Adipose tissue (tissue), 3 donors: Measurements from ENCODE around the gene ROPN1B. TPM values are rescaled to one million over a fixed set of nuclear protein-coding genes. Genes with fewer than 3 reads are reported as not detected.

Source experiments
- H3K27ac ChIP-seq: one replicate; pipeline ENCODE4 v1.5.1; 2013; ENCODE audit warnings: low read depth, low read length
- WGBS, 3 donors: extraction: QIAGEN DNeasy Blood & Tissue Kit; methylation state at CpG; one replicate each; pipeline ENCODE4 v1.1.7; 2013; 5-methylcytosine and 5-hydroxymethylcytosine counted together
- polyA plus RNA-seq, 3 donors: library from polyadenylated mRNA; stranded (reverse); fragments of 200-250 nt; gene quantifications; one replicate each; pipeline ENCODE4 v1.2.3, GENCODE V29; 2013
- donor health status: healthy with polysubstance abuse.
- donor health status: Bipolar disorder and iron deficiency.
- donor health status: healthy.

Gene ROPN1B
- polyA plus RNA-seq, 3 donors, result 0.15 TPM; not detected in 2

DNA sequence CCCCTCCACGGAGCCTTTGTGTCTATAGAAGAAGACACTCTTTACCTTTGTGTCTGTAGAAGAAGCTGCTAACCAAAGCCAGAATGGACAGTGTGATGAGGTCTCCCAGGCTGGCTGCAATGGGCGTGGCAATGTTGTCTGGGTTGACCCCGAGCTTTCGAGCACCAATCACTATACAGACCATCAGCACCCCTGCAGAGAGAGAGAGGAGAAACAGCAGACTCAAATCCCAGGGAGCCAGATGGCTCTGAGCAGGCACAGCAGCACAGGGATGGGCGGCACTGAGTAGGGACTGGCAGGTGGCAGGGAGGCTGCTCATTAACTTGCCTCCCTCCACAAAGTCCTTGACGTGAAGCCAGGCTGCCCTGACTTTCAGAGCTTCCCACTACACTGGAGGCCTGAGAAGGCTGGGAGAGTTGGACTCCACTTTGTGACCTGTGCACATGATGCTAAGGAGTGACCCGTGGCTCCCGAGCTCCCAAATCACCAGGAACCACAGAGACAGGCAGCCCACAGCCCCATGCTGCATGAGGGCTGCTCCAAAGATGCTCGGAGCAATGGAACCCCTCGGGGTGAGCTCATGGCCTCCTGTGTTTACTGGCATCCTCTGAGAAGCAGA is 53.9 kb downstream of the ROPN1B start:
- no peak overlapping the region for H3K27ac ChIP-seq
- 84 to 93% (median 84%) methylated on average over 10 of the region's 10 CpGs for WGBS, 3 donors

- WGBS, 3 donors, result 74 to 86% (median 80%) methylated on average over 10 of the region's 10 CpGs
Measured at GRCh38 chr3:126023390-126023789, 54.4 kb downstream of the ROPN1B start.

DNA sequence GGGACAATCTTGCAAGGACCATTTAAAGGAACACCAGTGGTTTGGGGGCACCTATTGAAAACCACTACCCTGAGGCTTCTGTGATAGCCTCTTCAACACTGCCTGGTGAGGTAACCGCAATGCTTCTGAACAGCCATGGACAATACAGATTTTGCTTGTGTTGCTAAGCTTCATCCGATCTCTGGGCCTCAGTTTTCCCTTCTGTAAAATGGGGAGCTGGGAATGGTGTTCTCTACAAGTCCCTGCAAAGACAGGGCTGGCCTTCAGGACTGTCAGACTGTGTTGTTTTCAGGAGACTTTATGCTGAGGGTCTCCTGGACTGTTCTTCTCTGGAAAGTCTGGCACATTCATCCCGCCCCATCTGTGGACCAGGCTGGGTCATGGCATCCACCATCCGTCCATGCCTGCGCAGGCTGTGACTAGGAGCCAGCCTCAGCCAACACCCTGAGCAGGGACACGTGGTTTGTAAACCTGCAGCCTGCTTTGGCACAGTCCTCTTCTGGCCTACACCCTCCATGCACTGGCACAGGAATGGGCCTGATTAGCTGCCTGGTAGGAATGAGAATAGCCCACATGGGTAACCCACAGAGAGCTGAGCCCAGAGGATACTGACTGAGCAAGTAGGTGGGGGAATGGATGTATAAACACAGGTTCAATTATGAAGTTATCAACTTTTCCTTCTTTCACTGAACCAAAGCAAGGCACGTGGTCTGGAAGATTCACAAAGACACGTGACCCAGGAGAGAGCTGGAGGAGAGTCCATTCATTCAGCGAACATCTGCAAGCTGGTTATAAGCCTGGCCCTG is 55.3 kb downstream of the ROPN1B start:
- WGBS, 3 donors, result 92 to 95% (median 93%) methylated on average over 9 of the region's 9 CpGs
- no peak overlapping the region for H3K27ac ChIP-seq

More at GRCh38 chr3:126023390-126023789, 54.4 kb downstream of the ROPN1B start:
- no peak overlapping the region for H3K27ac ChIP-seq

- no peak overlapping the region for H3K27ac ChIP-seq
- 87 to 91% (median 88%) methylated on average over 14 of the region's 14 CpGs for WGBS, 3 donors
Measured at GRCh38 chr3:126025116-126025729, 56.2 kb downstream of the ROPN1B start.

DNA sequence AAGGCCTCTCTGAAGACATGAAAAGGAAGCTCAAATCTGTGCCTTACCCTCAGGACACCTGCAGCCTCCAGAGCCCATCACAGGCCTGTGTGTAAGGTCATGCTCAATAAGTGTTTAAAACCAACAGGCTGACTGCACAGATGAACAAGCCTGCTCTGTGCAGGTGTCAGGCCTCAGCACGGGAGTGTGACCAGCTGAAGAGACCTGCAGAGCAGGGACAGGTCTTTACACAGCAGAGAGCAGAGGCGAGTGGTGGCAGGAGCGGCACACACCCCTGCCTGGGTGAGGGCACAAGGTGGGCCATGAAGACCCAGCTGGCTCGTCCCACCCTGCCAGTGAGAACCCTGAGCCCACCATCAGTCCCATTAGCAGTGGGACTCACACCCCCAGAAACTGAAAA is 56.9 kb downstream of the ROPN1B start:
- 94 to 96% (median 94%) methylated on average over 4 of the region's 4 CpGs for WGBS, 3 donors
- no peak overlapping the region for H3K27ac ChIP-seq

- WGBS, 3 donors, result 90 to 92% (median 91%) methylated on average over 11 of the region's 11 CpGs
- H3K27ac ChIP-seq, result no peak overlapping the region
Measured at GRCh38 chr3:126026277-126026751, 57.3 kb downstream of the ROPN1B start.

DNA sequence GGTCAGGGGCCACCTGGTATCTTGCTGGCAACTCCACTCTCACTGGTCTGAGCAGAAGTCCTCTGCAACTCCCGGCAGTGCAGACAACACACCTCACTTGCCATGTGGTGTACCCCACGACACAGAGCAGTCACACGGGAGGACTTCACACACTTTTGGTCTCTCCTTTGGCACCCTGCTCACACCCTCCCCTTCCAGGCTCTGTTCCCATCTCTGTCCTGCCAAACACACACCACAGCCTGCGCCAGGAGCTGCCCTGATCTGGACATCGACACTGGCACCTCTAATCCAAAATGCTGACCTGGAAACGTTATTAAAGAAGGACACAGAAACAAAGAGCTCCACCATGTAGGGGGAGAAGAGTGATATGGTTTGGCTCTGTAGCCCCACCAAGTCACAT is 57.8 kb downstream of the ROPN1B start:
- H3K27ac ChIP-seq, result no peak overlapping the region
- 80 to 94% (median 80%) methylated on average over 6 of the region's 6 CpGs for WGBS, 3 donors

- WGBS, 3 donors, result 92 to 98% (median 92%) methylated on average over 4 of the region's 4 CpGs
- no peak overlapping the region for H3K27ac ChIP-seq
Measured at GRCh38 chr3:126028096-126028495, 59.1 kb downstream of the ROPN1B start.

GRCh38 chr3:126029241-126029640 is 60.3 kb downstream of the ROPN1B start:
- no peak overlapping the region for H3K27ac ChIP-seq

- WGBS, 3 donors, result 34 to 87% (median 68%) methylated on average over 1 of the region's 1 CpG
- no peak overlapping the region for H3K27ac ChIP-seq
Measured at GRCh38 chr3:126030455-126030854, 61.5 kb downstream of the ROPN1B start.

DNA sequence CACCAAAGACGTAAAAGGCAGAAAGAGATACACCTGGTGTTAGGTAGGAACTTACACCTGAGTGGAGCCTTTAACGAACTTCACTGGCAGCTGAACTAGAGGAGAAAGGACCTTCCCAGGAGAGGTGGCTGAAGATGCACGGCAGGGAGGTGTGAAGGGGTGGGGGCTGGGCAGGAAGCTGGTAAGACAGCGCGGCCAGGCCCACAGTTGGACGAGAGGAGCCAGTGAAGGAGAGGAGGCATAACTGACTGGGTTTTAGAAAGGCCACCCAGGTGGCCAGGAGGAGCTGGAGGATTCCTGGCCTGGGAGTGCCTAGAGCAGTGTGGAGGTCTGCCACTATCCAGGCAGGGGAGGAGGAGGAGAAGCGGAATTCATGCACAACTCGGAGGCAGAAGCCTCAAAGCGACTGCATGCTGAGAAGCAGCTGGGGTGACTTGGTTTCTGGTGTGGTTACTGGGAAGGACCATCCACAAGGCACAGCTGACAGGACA is 63.0 kb downstream of the ROPN1B start:
- 81 to 89% (median 85%) methylated on average over 9 of the region's 9 CpGs for WGBS, 3 donors

More for the DNA sequence above, 63.0 kb downstream of the ROPN1B start:
- H3K27ac ChIP-seq, result no peak overlapping the region

Other genes with a start within 250 kb of the ROPN1B start
- gene SLC41A3, start 114.9 kb downstream of the ROPN1B start, polyA plus RNA-seq, result 10 to 100 TPM; 22.3 to 31.3 (median 31.3) TPM
- gene ALDH1L1, start 211.4 kb downstream of the ROPN1B start, polyA plus RNA-seq, result 100 to 1,000 TPM in 1 of 3 donors, 10 to 100 TPM in 2; 38.3 to 262 (median 76.0) TPM